Ishikawa (cell line): ENCODE data around the gene DAP.

Experiments
- EGR1 ChIP-seq: IDR thresholded peaks from 2 replicates; pipeline ENCODE4 v1.6.1; 2012
- EP300 ChIP-seq: IDR thresholded peaks from 2 replicates; pipeline ENCODE4 v1.6.1; 2012; ENCODE audit warnings: borderline replicate concordance
- RAD21 ChIP-seq: IDR thresholded peaks from 2 replicates; pipeline ENCODE4 v1.6.1; 2012; ENCODE audit warnings: low read depth
- TAF1 ChIP-seq: IDR thresholded peaks from 2 replicates; pipeline ENCODE4 v1.6.1; 2012; ENCODE audit warnings: low read depth, mild to moderate bottlenecking

- TF ChIP-seq EGR1 (no peak), RAD21 (no peak), EP300 (no peak), TAF1 (no peak)
These were observed 80.1 kb downstream of the DAP start for GRCh38 chr5:10680876-10681481.
